Right lobe of liver (tissue), 6 donors: ENCODE data around the gene SRF. TPM values are rescaled to one million over a fixed set of nuclear protein-coding genes. Genes with fewer than 3 reads are reported as not detected.
"Not testable (repeated sequence)": the region's sequence is repeated elsewhere in the genome, so short reads cannot be mapped to it uniquely, and the experiment has no call there.

ENCODE experiments used
- ATAC-seq, 4 donors: fragments of 200-7000 bp; cut with Tn5 transposase; one replicate each; pipeline ENCODE4 v1.9.1; 2020; ENCODE audit warnings: mild to moderate bottlenecking in 4 of 4, moderate library complexity in 4 of 4
- DNase-seq, 3 donors: peaks; one replicate each; pipeline ENCODE4 v3.0.0-alpha.2; 2020
- H3K27ac ChIP-seq, 3 donors: fragments of 200-600 bp; one replicate each; pipeline ENCODE4 v1.8.0; 2022
- H3K27me3 ChIP-seq, 2 donors: fragments of 200-600 bp; one replicate each; pipeline ENCODE4 v1.8.0; 2022
- H3K36me3 ChIP-seq, 4 donors: fragments of 200-600 bp; sonication (generic) in 1 of 4; one replicate each; pipeline versions ENCODE4 v1.5.1 to v1.8.0; 2017 to 2022; ENCODE audit warnings: control low read depth in 1 of 4
- H3K4me1 ChIP-seq, 4 donors: fragments of 200-600 bp; sonication (generic) in 1 of 4; one replicate each; pipeline versions ENCODE4 v1.5.1 to v1.8.0; 2017 to 2022; ENCODE audit warnings: control low read depth in 1 of 4
- H3K4me3 ChIP-seq, 3 donors: fragments of 200-600 bp; one replicate each; pipeline ENCODE4 v1.8.0; 2022
- H3K9me3 ChIP-seq, 4 donors: fragments of 200-600 bp; sonication (generic) in 1 of 4; one replicate each; pipeline versions ENCODE4 v1.5.1 to v1.8.0; 2017 to 2022; ENCODE audit warnings: control low read depth in 1 of 4
- POLR2A ChIP-seq: fragments of 450-650 bp; IDR thresholded peaks from one replicate; pipeline ENCODE4 v1.6.1; 2017; ENCODE audit warnings: antibody characterized with exemption, mild to moderate bottlenecking
- WGBS: methylation state at CpG from one replicate; pipeline ENCODE4 v1.1.6; 2018; ENCODE audit warnings: low coverage, low lambda C conversion rate; ENCODE audit not compliant: insufficient coverage; ENCODE audit errors: missing lambda C conversion rate; 5-methylcytosine and 5-hydroxymethylcytosine counted together
- intact Hi-C, 2 donors: fragments of 100-400 bp; cut with DNase I; formaldehyde crosslinking; loops; one replicate each; pipeline versions ENCODE4 v1.11.2 to v1.14.1; 2022
- total RNA-seq, 6 experiments: library from RNA; depleted of rRNA in 2 of 6; stranded (reverse); fragments of >200 nt in 2 of 6; fragmentation: NEBNext Ultra II Directional in 3 of 6; extraction: Animal tissue kit (Norgen Biotek cat#: 25700) in 3 of 6; gene quantifications; one replicate each; pipeline versions ENCODE4 v1.1.0 to v1.2.4, GENCODE V29; 2016 to 2023
- TF ChIP-seq, protein P1 (sequence below), 4 donors: fragments of 200-600 bp in 3 of 4; fragments of 450-650 bp in 1 of 4; IDR thresholded peaks; one replicate each; pipeline versions ENCODE4 v1.5.1 to v1.8.0; 2016 to 2022; ENCODE audit warnings: antibody characterized with exemption in 4 of 4, mild to moderate bottlenecking in 2 of 4
- donor health status: DM: no; HTN: yes; CAD: no.
- donor health status: DM: no; HTN: no; CAD: no.
- donor health status: DM: no; HTN: no; CAD: no.
- donor health status: DM: no; HTN: yes; CAD: no.
- donor health status: DM: no; HTN: yes; CAD: no.

Gene SRF
- total RNA-seq, 6 experiments from 2014 or later = 4.9 to 17.0 (median 11.3) TPM

DNA sequence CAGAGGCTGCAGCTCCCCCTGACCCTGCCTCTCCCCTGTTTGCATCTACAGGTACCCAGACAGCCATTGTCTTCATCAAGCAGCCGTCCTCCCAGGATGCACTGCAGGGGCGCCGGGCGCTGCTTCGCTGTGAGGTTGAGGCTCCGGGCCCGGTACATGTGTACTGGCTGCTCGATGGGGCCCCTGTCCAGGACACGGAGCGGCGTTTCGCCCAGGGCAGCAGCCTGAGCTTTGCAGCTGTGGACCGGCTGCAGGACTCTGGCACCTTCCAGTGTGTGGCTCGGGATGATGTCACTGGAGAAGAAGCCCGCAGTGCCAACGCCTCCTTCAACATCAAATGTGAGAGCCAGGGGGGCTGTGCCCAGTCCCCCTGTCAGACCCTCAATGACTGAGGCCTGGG is 42.1 kb upstream of the SRF start:
- no peaks in the 10 kb centered on the region for H3K27me3 ChIP-seq
- DNase-seq (no peak), ATAC-seq (no peak)
- H3K27ac ChIP-seq = no peak overlapping the region
- TF ChIP-seq, protein P1, sequence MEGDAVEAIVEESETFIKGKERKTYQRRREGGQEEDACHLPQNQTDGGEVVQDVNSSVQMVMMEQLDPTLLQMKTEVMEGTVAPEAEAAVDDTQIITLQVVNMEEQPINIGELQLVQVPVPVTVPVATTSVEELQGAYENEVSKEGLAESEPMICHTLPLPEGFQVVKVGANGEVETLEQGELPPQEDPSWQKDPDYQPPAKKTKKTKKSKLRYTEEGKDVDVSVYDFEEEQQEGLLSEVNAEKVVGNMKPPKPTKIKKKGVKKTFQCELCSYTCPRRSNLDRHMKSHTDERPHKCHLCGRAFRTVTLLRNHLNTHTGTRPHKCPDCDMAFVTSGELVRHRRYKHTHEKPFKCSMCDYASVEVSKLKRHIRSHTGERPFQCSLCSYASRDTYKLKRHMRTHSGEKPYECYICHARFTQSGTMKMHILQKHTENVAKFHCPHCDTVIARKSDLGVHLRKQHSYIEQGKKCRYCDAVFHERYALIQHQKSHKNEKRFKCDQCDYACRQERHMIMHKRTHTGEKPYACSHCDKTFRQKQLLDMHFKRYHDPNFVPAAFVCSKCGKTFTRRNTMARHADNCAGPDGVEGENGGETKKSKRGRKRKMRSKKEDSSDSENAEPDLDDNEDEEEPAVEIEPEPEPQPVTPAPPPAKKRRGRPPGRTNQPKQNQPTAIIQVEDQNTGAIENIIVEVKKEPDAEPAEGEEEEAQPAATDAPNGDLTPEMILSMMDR (IDR thresholded peaks at IDR 0.05) = no peak
- H3K36me3 ChIP-seq = no peaks in the 10 kb centered on the region
- H3K4me3 ChIP-seq = no peak overlapping the region
- intact Hi-C loops = loop anchor here in 1 of 2 donors (10.0 kb wide), 1 partner anchor 224 kb away; no protein-coding TSS in a partner anchor
- no CpG with 5 or more reads among the region's 16 CpGs for WGBS
- H3K4me1 ChIP-seq = no peaks in the 10 kb centered on the region
- no peaks in the 10 kb centered on the region for H3K9me3 ChIP-seq

DNA sequence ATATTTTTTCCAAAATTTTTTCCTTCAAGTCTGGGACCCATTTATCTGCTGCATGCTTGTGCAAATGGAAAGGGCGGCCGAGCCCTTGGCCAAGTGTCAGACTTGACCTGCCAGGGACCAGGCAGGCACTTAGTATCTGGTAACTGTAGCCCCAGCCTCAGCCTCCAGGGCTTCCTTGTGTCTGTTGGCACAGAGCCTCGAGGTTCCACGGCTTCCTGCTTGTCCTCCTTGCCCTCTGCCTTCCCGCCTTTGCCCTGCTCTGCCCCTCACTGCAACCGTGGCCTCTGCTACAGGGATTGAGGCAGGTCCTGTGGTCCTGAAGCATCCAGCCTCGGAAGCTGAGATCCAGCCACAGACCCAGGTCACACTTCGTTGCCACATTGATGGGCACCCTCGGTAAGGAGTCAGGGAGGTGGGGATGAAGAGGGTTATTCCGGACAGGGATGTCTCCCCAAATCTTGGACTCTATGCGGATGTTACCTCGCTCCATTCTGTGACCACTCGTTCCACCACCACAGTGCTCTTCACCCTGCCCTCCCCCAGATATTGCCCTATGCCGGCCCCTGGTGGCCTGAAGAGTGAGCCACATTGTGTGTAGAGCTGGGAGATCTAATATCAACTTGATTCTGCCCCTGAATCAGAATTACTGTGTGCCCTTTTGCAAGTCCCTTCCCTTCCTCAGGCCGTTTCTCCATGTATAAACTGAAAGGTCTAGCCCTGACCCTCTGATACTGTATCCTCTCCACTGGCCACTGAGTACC is 41.5 kb upstream of the SRF start:
- Histone ChIP-seq H3K27me3 (no peaks in the 10 kb centered on the region), H3K4me3 (no peak overlapping the region), H3K4me1 (no peaks in the 10 kb centered on the region), H3K27ac (no peak overlapping the region), H3K36me3 (no peaks in the 10 kb centered on the region), H3K9me3 (no peaks in the 10 kb centered on the region)
- peak in 1 of 3 donors; percentile 46 for DNase-seq
- TF ChIP-seq, protein P1 (IDR thresholded peaks at IDR 0.05) = peak; percentile 42 to 57 (median 48)
- TF ChIP-seq POLR2A = no peak
- intact Hi-C loops = loop anchor here in 1 of 2 donors (10.0 kb wide), 1 partner anchor 225 kb away; no protein-coding TSS in a partner anchor
- WGBS = 42% methylated on average over 13 of the region's 15 CpGs
- peak; percentile 54 to 84 (median 75) for ATAC-seq

DNA sequence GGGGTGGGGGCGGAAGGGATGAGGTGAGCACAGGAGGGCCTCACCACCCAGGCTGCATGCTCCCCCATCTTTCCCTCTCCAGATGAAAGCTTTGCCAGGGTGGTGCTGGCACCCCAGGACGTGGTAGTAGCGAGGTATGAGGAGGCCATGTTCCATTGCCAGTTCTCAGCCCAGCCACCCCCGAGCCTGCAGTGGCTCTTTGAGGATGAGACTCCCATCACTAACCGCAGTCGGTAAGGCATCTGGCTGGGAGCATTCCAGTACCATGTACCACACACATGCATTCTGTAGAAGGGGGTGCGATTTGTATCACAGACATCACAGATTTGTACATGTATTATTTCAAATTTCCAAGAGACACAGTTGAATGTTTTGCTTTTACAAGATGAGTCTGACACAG is 40.6 kb upstream of the SRF start:
- TF ChIP-seq POLR2A = no peak
- TF ChIP-seq, protein P1 (IDR thresholded peaks at IDR 0.05) = no peak
- no peak for DNase-seq
- no peak for ATAC-seq
- no peaks in the 10 kb centered on the region for H3K27me3 ChIP-seq
- 87% methylated on average over 3 of the region's 7 CpGs for WGBS
- H3K4me1 ChIP-seq = no peaks in the 10 kb centered on the region
- no peak overlapping the region for H3K4me3 ChIP-seq
- no peaks in the 10 kb centered on the region for H3K9me3 ChIP-seq
- H3K36me3 ChIP-seq = no peaks in the 10 kb centered on the region
- H3K27ac ChIP-seq = no peak overlapping the region
- intact Hi-C loops = no loop called here

DNA sequence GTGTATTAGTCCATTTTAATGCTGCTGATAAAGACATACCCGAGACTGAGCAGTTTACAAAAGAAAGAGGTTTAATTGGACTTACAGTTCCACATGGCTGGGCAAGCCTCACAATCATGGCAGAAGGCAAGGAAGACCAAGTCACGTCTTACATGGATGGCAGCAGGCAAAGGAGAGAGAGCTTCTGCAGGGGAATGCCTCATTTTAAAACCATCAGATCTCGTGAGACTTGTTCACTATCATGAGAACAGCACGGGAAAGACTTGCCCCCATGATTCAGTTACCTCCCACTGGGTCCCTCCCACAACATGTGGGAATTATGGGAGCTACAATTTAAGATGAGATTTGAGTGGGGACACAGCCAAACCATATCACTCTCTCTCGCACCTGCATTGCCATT is 39.7 kb upstream of the SRF start:
- 83% methylated on average over 1 of the region's 5 CpGs for WGBS
- H3K36me3 ChIP-seq, intact Hi-C loops, DNase-seq, H3K9me3 ChIP-seq, ATAC-seq, H3K4me1 ChIP-seq, H3K27me3 ChIP-seq, H3K4me3 ChIP-seq, H3K27ac ChIP-seq: not testable (repeated sequence)

DNA sequence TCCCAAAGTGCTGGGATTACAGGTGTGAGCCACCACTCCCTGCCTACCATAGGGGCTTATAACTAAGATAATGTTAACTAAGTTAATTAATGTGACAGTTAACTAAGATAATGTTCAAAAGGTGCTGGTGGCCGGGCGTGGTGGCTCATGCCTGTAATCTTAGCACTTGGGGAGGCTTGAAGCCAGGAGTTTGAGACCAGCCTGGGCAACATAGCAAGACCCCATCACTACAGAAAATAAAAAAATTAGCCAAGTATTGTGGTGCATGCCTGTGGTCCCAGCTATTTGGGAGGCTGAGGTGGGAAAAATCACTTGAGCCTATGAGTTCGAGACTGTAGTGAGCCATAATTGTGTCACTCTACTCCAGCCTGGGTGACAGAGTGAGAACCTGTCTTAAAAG is 32.8 kb upstream of the SRF start:
- H3K4me1 ChIP-seq = peaks cover 0 to under 1% (median 0%) of the 10 kb centered on the region in 4 donors
- ATAC-seq = no peak
- TF ChIP-seq POLR2A = no peak
- TF ChIP-seq, protein P1 (IDR thresholded peaks at IDR 0.05) = no peak
- no peak overlapping the region for H3K27ac ChIP-seq
- no peaks in the 10 kb centered on the region for H3K27me3 ChIP-seq
- no peak overlapping the region for H3K4me3 ChIP-seq
- DNase-seq = no peak
- intact Hi-C loops = no loop called here
- 50% methylated on average over 1 of the region's 3 CpGs for WGBS
- H3K36me3 ChIP-seq = no peaks in the 10 kb centered on the region
- H3K9me3 ChIP-seq = no peaks in the 10 kb centered on the region

DNA sequence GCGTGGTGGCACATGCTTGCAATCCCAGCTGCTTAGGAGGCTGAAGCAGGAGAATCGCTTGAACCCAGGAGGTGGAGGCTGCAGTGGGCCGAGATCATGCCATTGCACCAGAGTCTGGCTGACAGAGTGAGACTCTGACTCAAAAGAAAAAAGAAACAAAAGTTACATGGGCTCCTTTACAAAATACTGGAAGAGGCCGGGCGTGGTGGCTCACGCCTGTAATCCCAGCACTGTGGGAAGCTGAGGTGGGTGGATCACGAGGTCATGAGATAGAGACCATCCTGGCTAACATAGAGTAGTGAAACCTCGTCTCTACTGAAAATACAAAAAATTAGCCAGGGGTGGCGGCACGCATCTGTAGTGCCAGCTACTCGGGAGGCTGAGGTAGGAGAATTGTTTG is 31.1 kb upstream of the SRF start:
- H3K9me3 ChIP-seq, H3K27me3 ChIP-seq, H3K4me3 ChIP-seq, H3K27ac ChIP-seq, ATAC-seq, H3K36me3 ChIP-seq, DNase-seq, H3K4me1 ChIP-seq: not testable (repeated sequence)
- intact Hi-C loops = loop anchor here in 1 of 2 donors (10.0 kb wide), 1 partner anchor 235 kb away; no protein-coding TSS in a partner anchor
- WGBS = 75% methylated on average over 7 of the region's 11 CpGs
